ENCODE measurements around the gene PMM2. TPM values are rescaled to one million over a fixed set of nuclear protein-coding genes. Genes with fewer than 3 reads are reported as not detected.

Gene PMM2
- total RNA-seq, 1 donor from 2014 or later, result 26.5 TPM

DNA sequence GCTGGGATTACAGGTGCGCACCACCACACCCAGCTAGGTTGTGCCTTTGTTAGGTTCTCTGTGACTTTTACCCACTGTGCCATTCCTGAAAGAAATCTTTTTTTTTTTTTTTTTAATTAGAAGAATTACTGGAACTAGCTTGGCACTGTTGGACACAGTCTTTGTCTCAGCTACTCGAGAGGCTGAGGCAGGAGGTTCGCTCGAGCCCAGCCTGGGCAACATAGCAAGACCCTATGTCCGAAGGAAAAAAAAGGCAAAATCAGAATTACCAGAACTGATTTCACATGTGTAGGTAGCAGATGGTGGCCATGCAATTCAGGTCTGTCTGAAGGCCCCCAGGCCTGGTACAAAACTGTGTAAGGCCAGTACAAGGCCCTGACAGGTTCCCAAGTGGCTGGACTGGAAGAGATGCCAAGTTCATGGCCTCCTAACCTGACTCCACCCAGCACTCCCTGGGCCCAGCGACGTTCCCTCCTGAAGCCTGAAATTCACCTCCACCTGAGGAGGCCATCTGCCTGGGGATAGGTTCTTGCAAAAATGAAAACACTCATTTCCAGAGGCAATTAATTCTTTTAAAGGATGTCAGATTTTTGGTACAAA lies 48.2 kb downstream of the PMM2 start:
- DNase-seq (ENCODE audit: low spot score, unreplicated experiment), result no peak
- H3K27ac Mint-ChIP-seq, result no peak overlapping the region
- no peaks in the 10 kb centered on the region for H3K27me3 Mint-ChIP-seq
- H3K9me3 Mint-ChIP-seq (ENCODE audit: low read depth), result no peaks in the 10 kb centered on the region
- TF ChIP-seq, protein P1, sequence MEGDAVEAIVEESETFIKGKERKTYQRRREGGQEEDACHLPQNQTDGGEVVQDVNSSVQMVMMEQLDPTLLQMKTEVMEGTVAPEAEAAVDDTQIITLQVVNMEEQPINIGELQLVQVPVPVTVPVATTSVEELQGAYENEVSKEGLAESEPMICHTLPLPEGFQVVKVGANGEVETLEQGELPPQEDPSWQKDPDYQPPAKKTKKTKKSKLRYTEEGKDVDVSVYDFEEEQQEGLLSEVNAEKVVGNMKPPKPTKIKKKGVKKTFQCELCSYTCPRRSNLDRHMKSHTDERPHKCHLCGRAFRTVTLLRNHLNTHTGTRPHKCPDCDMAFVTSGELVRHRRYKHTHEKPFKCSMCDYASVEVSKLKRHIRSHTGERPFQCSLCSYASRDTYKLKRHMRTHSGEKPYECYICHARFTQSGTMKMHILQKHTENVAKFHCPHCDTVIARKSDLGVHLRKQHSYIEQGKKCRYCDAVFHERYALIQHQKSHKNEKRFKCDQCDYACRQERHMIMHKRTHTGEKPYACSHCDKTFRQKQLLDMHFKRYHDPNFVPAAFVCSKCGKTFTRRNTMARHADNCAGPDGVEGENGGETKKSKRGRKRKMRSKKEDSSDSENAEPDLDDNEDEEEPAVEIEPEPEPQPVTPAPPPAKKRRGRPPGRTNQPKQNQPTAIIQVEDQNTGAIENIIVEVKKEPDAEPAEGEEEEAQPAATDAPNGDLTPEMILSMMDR (IDR thresholded peaks at IDR 0.05; ENCODE audit: unreplicated experiment), result no peak
- peaks cover 15% of the 10 kb centered on the region for H3K36me3 Mint-ChIP-seq (ENCODE audit: insufficient read depth)
- peaks cover 8% of the 10 kb centered on the region for H3K4me1 Mint-ChIP-seq (ENCODE audit: low read depth)
- H3K4me3 Mint-ChIP-seq (ENCODE audit: low read depth), result no peak overlapping the region

DNA sequence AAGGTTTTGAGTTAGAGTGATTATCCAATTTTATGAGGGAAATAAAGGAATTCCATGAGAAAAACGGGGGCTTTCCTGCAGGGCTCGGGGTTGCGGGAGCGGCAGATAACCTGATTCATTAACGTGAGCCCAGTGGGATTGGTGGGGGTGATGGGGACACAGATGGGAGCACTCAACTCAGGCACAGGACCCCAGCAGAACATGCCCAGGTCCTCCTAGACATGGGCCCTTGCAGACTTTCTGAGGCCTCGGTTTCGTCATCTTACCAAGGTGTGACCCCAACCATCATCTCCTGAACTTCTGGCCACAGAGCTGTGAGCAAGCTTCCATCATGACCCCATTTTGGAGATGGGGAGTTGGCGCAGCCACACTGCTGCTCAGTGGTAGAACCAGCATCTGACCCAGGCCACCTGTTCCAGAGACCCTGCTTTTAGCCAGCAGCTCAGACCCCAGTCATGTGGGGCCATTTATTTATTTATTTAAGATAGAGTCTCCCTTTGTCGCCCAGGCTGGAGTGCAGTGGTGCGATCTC lies 48.8 kb downstream of the PMM2 start:
- Mint-ChIP-seq H3K4me1 (ENCODE audit: low read depth) (peaks cover 8% of the 10 kb centered on the region), H3K36me3 (ENCODE audit: insufficient read depth) (peaks cover 17% of the 10 kb centered on the region), H3K9me3 (ENCODE audit: low read depth) (no peaks in the 10 kb centered on the region), H3K4me3 (ENCODE audit: low read depth) (no peak overlapping the region), H3K27ac (no peak overlapping the region), H3K27me3 (no peaks in the 10 kb centered on the region)
- TF ChIP-seq, protein P1 (IDR thresholded peaks at IDR 0.05; ENCODE audit: unreplicated experiment), result no peak
- DNase-seq (ENCODE audit: low spot score, unreplicated experiment), result no peak

DNA sequence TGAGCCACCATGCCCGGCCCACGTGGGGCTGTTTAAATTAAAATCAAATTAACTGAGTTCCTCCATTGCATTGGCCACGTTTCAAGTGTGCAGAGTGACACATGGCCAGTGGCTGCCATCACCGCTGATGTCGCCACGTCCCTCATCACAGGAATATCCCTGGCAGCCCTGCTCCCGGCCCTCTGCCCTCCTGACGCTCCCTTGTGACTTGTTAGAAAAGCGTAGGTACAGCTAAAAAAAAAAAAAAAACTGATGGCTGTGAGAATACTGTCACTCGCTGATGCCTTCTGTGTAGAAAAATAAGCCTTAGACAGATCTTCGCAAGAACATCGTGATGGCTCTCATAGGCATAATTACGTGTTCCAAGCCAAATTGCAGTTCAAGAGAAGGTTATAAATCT lies 49.5 kb downstream of the PMM2 start:
- no peak for DNase-seq (ENCODE audit: low spot score, unreplicated experiment)
- no peaks in the 10 kb centered on the region for H3K9me3 Mint-ChIP-seq (ENCODE audit: low read depth)
- peaks cover 18% of the 10 kb centered on the region for H3K36me3 Mint-ChIP-seq (ENCODE audit: insufficient read depth)
- peaks cover 7% of the 10 kb centered on the region for H3K4me1 Mint-ChIP-seq (ENCODE audit: low read depth)
- TF ChIP-seq, protein P1 (IDR thresholded peaks at IDR 0.05; ENCODE audit: unreplicated experiment), result no peak
- H3K27me3 Mint-ChIP-seq, result no peaks in the 10 kb centered on the region
- peak overlapping the region; percentile 78 for H3K27ac Mint-ChIP-seq
- no peak overlapping the region for H3K4me3 Mint-ChIP-seq (ENCODE audit: low read depth)

DNA sequence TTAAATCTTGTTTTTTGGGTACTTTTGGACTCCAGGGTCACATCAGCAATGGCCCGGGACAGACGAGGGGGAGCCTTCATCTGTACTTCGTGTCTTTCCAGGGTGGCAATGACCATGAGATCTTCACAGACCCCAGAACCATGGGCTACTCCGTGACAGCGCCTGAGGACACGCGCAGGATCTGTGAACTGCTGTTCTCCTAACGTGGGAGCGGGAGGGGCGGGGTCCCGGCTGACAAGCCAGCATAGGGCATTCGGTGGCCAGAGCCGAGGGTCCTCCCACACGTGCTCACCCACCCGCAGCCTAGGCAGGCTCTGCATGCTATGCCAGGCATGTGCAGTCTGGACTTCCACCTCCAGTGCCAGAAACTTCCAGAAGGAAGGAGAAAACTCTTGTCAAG lies 50.0 kb downstream of the PMM2 start:
- Mint-ChIP-seq H3K9me3 (ENCODE audit: low read depth) (no peaks in the 10 kb centered on the region), H3K27me3 (no peaks in the 10 kb centered on the region), H3K27ac (no peak overlapping the region), H3K36me3 (ENCODE audit: insufficient read depth) (peaks cover 17% of the 10 kb centered on the region), H3K4me3 (ENCODE audit: low read depth) (no peak overlapping the region), H3K4me1 (ENCODE audit: low read depth) (peaks cover 7% of the 10 kb centered on the region)
- no peak for DNase-seq (ENCODE audit: low spot score, unreplicated experiment)
- TF ChIP-seq, protein P1 (IDR thresholded peaks at IDR 0.05; ENCODE audit: unreplicated experiment), result no peak

DNA sequence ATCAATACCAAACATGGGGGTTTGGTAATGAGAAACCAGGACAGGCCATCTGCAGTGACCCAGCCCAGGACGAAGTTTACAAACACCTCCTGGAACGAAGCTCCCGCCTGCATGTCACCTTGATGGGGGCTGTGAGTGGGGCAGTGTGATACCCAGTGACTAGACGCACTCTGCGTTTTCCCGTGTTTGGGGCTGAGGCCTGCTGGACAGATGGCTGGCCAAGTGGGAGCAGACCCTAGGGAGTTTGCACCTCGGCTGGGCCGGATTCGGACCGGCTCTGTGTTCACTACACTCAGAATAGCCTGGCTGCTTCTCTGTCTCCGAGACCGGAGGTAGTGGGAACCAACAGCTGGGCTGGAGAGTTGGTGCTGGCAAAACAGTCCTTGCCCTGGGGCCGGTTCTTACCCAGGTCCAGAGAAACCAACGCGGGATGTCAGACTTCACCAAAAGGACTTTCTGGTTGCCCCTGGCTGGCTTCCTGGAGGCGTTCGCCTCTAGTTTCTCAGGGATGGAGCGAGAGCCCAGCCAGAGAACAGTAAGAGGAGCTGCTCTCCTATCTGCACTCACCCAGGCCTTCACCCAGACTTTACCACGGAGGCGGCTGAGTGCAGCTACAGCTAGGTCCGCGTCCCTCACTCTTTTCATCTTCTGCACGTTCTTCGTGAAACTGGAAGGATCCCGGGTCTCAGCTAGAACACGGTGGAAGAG lies 50.7 kb downstream of the PMM2 start:
- no peak overlapping the region for H3K4me3 Mint-ChIP-seq (ENCODE audit: low read depth)
- no peak for DNase-seq (ENCODE audit: low spot score, unreplicated experiment)
- peaks cover 7% of the 10 kb centered on the region for H3K4me1 Mint-ChIP-seq (ENCODE audit: low read depth)
- H3K27me3 Mint-ChIP-seq, result no peaks in the 10 kb centered on the region
- TF ChIP-seq, protein P1 (IDR thresholded peaks at IDR 0.05; ENCODE audit: unreplicated experiment), result no peak
- no peaks in the 10 kb centered on the region for H3K9me3 Mint-ChIP-seq (ENCODE audit: low read depth)
- peaks cover 21% of the 10 kb centered on the region for H3K36me3 Mint-ChIP-seq (ENCODE audit: insufficient read depth)
- no peak overlapping the region for H3K27ac Mint-ChIP-seq
